C4-2B (cell line): ENCODE results near the gene LEF1.

Experiments used
- CTCF ChIP-seq: fragments of 450-650 bp; conservative IDR thresholded peaks from 2 replicates; pipeline ENCODE4 v1.5.1; 2017; ENCODE audit warnings: mild to moderate bottlenecking
- ZFX ChIP-seq: fragments of 450-650 bp; IDR thresholded peaks from 2 replicates; pipeline ENCODE4 v1.6.1; 2017

- TF ChIP-seq CTCF: no peak
- no peak for TF ChIP-seq ZFX
Observed at GRCh38 chr4:108146336-108146735, 22.4 kb downstream of the LEF1 start.
